GM12878 (cell line): ENCODE data around the gene SMPX. TPM values are rescaled to one million over a fixed set of nuclear protein-coding genes. Genes with fewer than 3 reads are reported as not detected.
A peak's percentile ranks its signal among the peaks of the same experiment; 100 is the strongest.

Experiments
- ATAC-seq: fragments of 200-7000 bp; cut with Tn5 transposase; 3 replicates; pipeline ENCODE4 v1.9.1; 2020; ENCODE audit warnings: mild to moderate bottlenecking, moderate library complexity
- BruUV-seq: library from RNA; stranded (reverse); fragments of 400-500 nt; replicated peaks from 2 replicates; lab custom pipeline; 2021; lab: Mats Ljungman, UMichigan
- CTCF ChIA-PET: fragments of 300-600 bp; sonication (Branson Sonifier 250); formaldehyde crosslinking; extraction: SDS; loops from one replicate; lab custom pipeline; 2021; ENCODE audit warnings: inconsistent platforms; lab: Yijun Ruan, JAX
- POLR2A ChIA-PET: fragments of 350-600 bp; formaldehyde crosslinking; extraction: SDS; loops from one replicate; lab custom pipeline; 2021; ENCODE audit warnings: inconsistent platforms; lab: Charles Lee
- RAD21 ChIA-PET: fragments of 300-600 bp; sonication (Branson Sonifier 250); formaldehyde crosslinking; loops from one replicate; lab custom pipeline; 2023; ENCODE audit warnings: antibody characterized with exemption; ENCODE audit not compliant: unreplicated experiment; lab: Charles Lee
- SMC1A ChIA-PET: fragments of 300-600 bp; sonication (Branson Sonifier 250); formaldehyde crosslinking; loops from one replicate; lab custom pipeline; 2023; ENCODE audit not compliant: unreplicated experiment, uncharacterized antibody; lab: Charles Lee
- DNase-seq: peaks from one replicate; pipeline ENCODE4 v3.0.0-alpha.2; 2011; ENCODE audit warnings: low read depth, low spot score
- FAIRE-seq: peaks from 3 replicates; lab custom pipeline; 2011; peaks lifted over from hg19 to GRCh38; lab: Jason Lieb, UNC
- H2AFZ ChIP-seq: 2 replicates; pipeline ENCODE4 v1.6.0; 2011; ENCODE audit warnings: low read depth, low read length, control low read depth; ENCODE audit not compliant: control insufficient read depth
- H3K27ac ChIP-seq: 2 replicates; pipeline ENCODE4 v1.5.1; 2011; ENCODE audit warnings: control low read depth; ENCODE audit not compliant: control insufficient read depth, insufficient read depth
- H3K27me3 ChIP-seq, 2 experiments: replicated peaks in 1 of 2; 2 replicates each; pipeline versions ENCODE4 v1.6.0 to v1.6.1; 2011; ENCODE audit warnings: low read length in 1 of 2; ENCODE audit not compliant: control insufficient read depth in 2 of 2, insufficient read depth in 2 of 2
- H3K36me3 ChIP-seq, 2 experiments: 2 replicates each; pipeline ENCODE4 v1.5.1; 2011; ENCODE audit warnings: low read length in 1 of 2; ENCODE audit not compliant: control insufficient read depth in 2 of 2, insufficient read depth in 2 of 2
- H3K4me1 ChIP-seq: 2 replicates; pipeline ENCODE4 v1.6.1; 2011; ENCODE audit warnings: mild to moderate bottlenecking, low read length, moderate library complexity, mixed read lengths; ENCODE audit not compliant: control insufficient read depth, insufficient read depth
- H3K4me2 ChIP-seq: 2 replicates; pipeline ENCODE4 v1.6.0; 2011; ENCODE audit warnings: control low read depth; ENCODE audit not compliant: control insufficient read depth, insufficient read depth
- H3K4me3 ChIP-seq: fragments of 200-600 bp; sonication (generic); 2 replicates; pipeline ENCODE4 v1.5.1; 2016
- H3K79me2 ChIP-seq: 2 replicates; pipeline ENCODE4 v1.6.0; 2011; ENCODE audit warnings: low read length; ENCODE audit not compliant: control insufficient read depth, insufficient read depth
- H3K9ac ChIP-seq: 2 replicates; pipeline ENCODE4 v1.8.0; 2011; ENCODE audit warnings: low read length, control low read depth, mixed read lengths; ENCODE audit not compliant: control insufficient read depth, insufficient read depth
- H3K9me3 ChIP-seq: replicated peaks from 3 replicates; pipeline ENCODE4 v1.5.1; 2011; ENCODE audit warnings: mild to moderate bottlenecking, low read length; ENCODE audit not compliant: control insufficient read depth, insufficient read depth
- H4K20me1 ChIP-seq: 2 replicates; pipeline ENCODE4 v1.6.0; 2011; ENCODE audit not compliant: control insufficient read depth, insufficient read depth
- CBFB ChIP-seq: IDR thresholded peaks from 2 replicates; pipeline ENCODE4 v1.6.1; 2016; ENCODE audit warnings: antibody characterized with exemption, low read depth
- GABPA ChIP-seq: IDR thresholded peaks from 2 replicates; pipeline ENCODE4 v1.6.1; 2014; ENCODE audit warnings: antibody characterized with exemption, low read depth, mild to moderate bottlenecking, inconsistent platforms
- MEF2A ChIP-seq: IDR thresholded peaks from 2 replicates; pipeline ENCODE4 v1.6.1; 2011; ENCODE audit warnings: low read depth, mild to moderate bottlenecking, low read length, moderate library complexity; ENCODE audit not compliant: insufficient read depth
- NFIC ChIP-seq: IDR thresholded peaks from 2 replicates; pipeline ENCODE4 v1.6.1; 2012; ENCODE audit warnings: low read depth, mild to moderate bottlenecking, inconsistent platforms, low read length, moderate library complexity
- NFYB ChIP-seq: IDR thresholded peaks from 2 replicates; pipeline ENCODE4 v1.6.1; 2011; ENCODE audit warnings: low read depth, mild to moderate bottlenecking, low read length, improper control_type of control experiment, moderate library complexity; ENCODE audit not compliant: insufficient read depth
- PAX5 ChIP-seq: IDR thresholded peaks from 2 replicates; pipeline ENCODE4 v1.6.1; 2011; ENCODE audit warnings: low read depth, low read length, borderline replicate concordance
- RAD21 ChIP-seq: IDR thresholded peaks from 2 replicates; pipeline ENCODE4 v1.6.1; 2011; ENCODE audit warnings: mild to moderate bottlenecking, low read depth, low read length, moderate library complexity; ENCODE audit not compliant: insufficient read depth
- SREBF2 ChIP-seq: IDR thresholded peaks from 2 replicates; pipeline ENCODE4 v1.6.1; 2012; ENCODE audit warnings: mild to moderate bottlenecking, low read length
- ZNF207 ChIP-seq: fragments of 450-650 bp; IDR thresholded peaks from 2 replicates; pipeline ENCODE4 v1.6.1; 2014; ENCODE audit warnings: antibody characterized with exemption, mild to moderate bottlenecking, borderline replicate concordance
- ZNF217 ChIP-seq: fragments of 450-650 bp; IDR thresholded peaks from 2 replicates; pipeline ENCODE4 v1.6.1; 2017; ENCODE audit warnings: antibody characterized with exemption, mild to moderate bottlenecking
- WGBS: methylation state at CpG from one replicate; pipeline ENCODE4 v1.1.6; 2016; ENCODE audit warnings: low lambda C conversion rate; ENCODE audit not compliant: insufficient replicate concordance, insufficient coverage; ENCODE audit errors: missing lambda C conversion rate; 5-methylcytosine and 5-hydroxymethylcytosine counted together
- in situ Hi-C: fragments of 300-500 bp; cut with MboI; formaldehyde crosslinking; loops from 9 replicates; pipeline ENCODE4 v1.14.3; 2018; ENCODE audit warnings: mixed read lengths
- intact Hi-C: fragments of 100-400 bp; cut with micrococcal nuclease; formaldehyde crosslinking; loops from one replicate; pipeline ENCODE4 v1.14.2; 2022; ENCODE audit not compliant: unreplicated experiment
- polyA plus RNA-seq, 11 experiments: library from polyadenylated mRNA; depleted of rRNA in 4 of 11; unstranded in 6 of 11; stranded (reverse) in 5 of 11; fragments of >200 nt; fragmentation: Nextera tagmentation in 4 of 11; fragmentation: Illumina TruSeq in 1 of 11; extraction: Ambion mirVana in 4 of 11; extraction: Trizol in 1 of 11; gene quantifications; 1 replicate in 1 of 11; 2 replicates in 10 of 11; pipeline versions ENCODE4 v1.2.1 to v1.2.3, GENCODE V29; 2011 to 2016; ENCODE audit warnings: inconsistent platforms in 2 of 11, missing spikeins in 2 of 11, low read depth in 1 of 11
- total RNA-seq, 4 experiments: library from RNA; depleted of rRNA in 3 of 4; stranded (reverse); fragments of >200 nt in 3 of 4; fragmentation: Illumina TruSeq in 1 of 4; extraction: Trizol in 1 of 4; gene quantifications; 2 replicates each; pipeline versions ENCODE4 v1.2.1 to v1.2.3, GENCODE V29; 2013 to 2021
- TF ChIP-seq, protein P1 (sequence below), 3 experiments: IDR thresholded peaks in 2 of 3; conservative IDR thresholded peaks in 1 of 3; 2 replicates each; pipeline ENCODE4 v1.5.1; 2011; ENCODE audit warnings: low read depth in 3 of 3, low read length in 3 of 3, mild to moderate bottlenecking in 3 of 3, control low read depth in 2 of 3, moderate library complexity in 2 of 3, inconsistent platforms in 1 of 3, mixed read lengths in 1 of 3; ENCODE audit not compliant: control insufficient read depth in 2 of 3, insufficient read depth in 1 of 3; ENCODE audit errors: extremely low read depth in 1 of 3

Gene SMPX
- total and polyA plus RNA-seq, 10 of the 15 experiments (the other 5 are each of a cell fraction or from before 2014, with no cell fraction given), result 0.08 to 0.09 TPM; not detected in 8

DNA sequence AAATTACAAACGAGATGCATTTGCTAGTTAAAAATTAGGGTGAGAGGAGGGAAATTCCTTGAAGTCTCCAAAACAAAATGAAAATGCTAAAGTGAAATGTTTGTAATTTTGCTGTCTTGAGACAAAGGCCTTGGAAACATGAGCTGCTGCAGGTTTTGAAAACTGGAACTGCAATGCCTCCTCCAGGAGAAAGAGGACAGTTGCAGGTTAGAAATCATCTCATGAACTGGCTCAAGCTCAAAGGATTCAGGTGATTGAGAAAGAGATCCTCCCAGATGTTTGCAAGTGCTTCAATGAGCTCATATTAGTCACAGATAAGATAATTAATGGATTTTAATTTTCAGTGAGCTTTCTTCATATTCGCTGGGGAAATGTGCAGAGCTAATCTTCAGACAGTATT is 32.4 kb downstream of the SMPX start:
- DNase-seq (no peak), FAIRE-seq (no peak), ATAC-seq (no peak)
- Histone ChIP-seq H3K9ac (no peak overlapping the region), H3K9me3 (no peaks in the 10 kb centered on the region), H3K4me2 (no peak overlapping the region), H3K4me3 (no peak overlapping the region), H3K27ac (no peak overlapping the region), H3K27me3 (no peaks in the 10 kb centered on the region), H4K20me1 (no peaks in the 10 kb centered on the region), H3K4me1 (no peaks in the 10 kb centered on the region), H3K36me3 (no peaks in the 10 kb centered on the region), H3K79me2 (no peaks in the 10 kb centered on the region), H2AFZ (no peak overlapping the region)
- TF ChIP-seq SREBF2 (no peak), RAD21 (peak; percentile 38), CBFB (no peak), GABPA (no peak), ZNF207 (no peak), ZNF217 (no peak), NFIC (no peak), NFYB (no peak), PAX5 (no peak), MEF2A (no peak)
- TF ChIP-seq, protein P1, sequence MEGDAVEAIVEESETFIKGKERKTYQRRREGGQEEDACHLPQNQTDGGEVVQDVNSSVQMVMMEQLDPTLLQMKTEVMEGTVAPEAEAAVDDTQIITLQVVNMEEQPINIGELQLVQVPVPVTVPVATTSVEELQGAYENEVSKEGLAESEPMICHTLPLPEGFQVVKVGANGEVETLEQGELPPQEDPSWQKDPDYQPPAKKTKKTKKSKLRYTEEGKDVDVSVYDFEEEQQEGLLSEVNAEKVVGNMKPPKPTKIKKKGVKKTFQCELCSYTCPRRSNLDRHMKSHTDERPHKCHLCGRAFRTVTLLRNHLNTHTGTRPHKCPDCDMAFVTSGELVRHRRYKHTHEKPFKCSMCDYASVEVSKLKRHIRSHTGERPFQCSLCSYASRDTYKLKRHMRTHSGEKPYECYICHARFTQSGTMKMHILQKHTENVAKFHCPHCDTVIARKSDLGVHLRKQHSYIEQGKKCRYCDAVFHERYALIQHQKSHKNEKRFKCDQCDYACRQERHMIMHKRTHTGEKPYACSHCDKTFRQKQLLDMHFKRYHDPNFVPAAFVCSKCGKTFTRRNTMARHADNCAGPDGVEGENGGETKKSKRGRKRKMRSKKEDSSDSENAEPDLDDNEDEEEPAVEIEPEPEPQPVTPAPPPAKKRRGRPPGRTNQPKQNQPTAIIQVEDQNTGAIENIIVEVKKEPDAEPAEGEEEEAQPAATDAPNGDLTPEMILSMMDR (IDR thresholded peaks at IDR 0.05 in 2 of 3, conservative IDR thresholded peaks at IDR 0.05 in 1 of 3; ENCODE audit: control insufficient read depth in 2 of 3, extremely low read depth in 1 of 3, insufficient read depth in 1 of 3, low read depth in 3 of 3, low read length in 3 of 3), result peak in 2 of 3 experiments; percentile 14 to 30; a peak in 2 of 6 replicates
- WGBS, result 3% methylated on average over 2 of the region's 2 CpGs
- ChIA-PET SMC1A (interaction anchor here (1.0 to 1.1 kb wide), 3 partner anchors 13 to 1195 kb away, joined by 3 to 5 read pairs (median 3); no protein-coding TSS in a partner anchor), CTCF (interaction anchor here (0.8 to 3.9 kb wide), 9 partner anchors 17 to 1206 kb away, joined by 3 to 18 read pairs (median 4); no protein-coding TSS in a partner anchor), RAD21 (interaction anchor here (1.1 to 1.3 kb wide), 2 partner anchors 1193 to 1198 kb away, joined by 3 to 4 read pairs; no protein-coding TSS in a partner anchor), POLR2A (no interaction called here)
- intact Hi-C loops (no loop called here), in situ Hi-C loops (no loop called here)
- BruUV-seq, result no TSS peak
